ENCODE measurements around the gene SLC17A7.
"Not testable (repeated sequence)": the region's sequence is repeated elsewhere in the genome, so short reads cannot be mapped to it uniquely, and the experiment has no call there.

Gene SLC17A7

DNA sequence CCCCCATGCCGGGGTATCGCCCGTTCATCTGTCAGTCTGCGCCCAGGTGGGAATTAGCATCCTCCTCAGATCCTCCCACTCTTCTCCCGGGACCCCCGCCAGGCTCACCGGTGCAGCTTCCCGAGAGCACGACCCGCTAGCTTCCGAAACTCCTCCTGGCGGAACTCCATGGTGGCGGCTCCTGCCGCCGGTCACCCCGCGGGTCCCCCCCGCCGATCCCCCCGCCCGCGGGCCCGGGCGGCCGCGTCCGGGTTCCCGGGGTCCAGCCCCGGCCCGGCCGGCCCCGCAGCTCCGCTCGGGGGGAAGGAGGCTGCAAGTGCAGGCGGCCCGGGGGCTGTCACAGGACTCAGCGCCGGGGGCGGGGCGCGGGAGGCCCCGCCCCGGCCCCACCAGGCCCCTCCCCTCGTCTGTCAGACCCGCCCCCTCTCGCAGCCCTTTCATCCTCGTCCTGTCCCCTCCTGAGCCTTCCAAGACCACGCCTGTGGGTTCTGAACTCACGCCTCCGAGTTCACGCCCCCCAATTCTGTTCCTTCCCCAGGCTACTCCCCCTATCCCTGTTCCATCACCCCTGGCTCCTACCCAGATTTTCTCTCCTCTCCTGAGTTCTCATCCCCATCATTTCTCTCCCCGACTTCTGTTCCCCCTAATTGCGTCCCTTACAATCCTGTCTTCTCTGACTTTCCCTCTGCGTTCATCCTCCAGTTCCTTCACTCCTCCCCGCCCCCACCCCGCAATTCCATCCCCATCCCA lies at the start of gene SLC17A7:
TSS of gene SLC17A7 (minus strand) at position 318 of the 750 bp plus-strand sequence. CDS start at position 170, 148 bp downstream.
- DNase-seq (ENCODE audit: low read depth): no peak

DNA sequence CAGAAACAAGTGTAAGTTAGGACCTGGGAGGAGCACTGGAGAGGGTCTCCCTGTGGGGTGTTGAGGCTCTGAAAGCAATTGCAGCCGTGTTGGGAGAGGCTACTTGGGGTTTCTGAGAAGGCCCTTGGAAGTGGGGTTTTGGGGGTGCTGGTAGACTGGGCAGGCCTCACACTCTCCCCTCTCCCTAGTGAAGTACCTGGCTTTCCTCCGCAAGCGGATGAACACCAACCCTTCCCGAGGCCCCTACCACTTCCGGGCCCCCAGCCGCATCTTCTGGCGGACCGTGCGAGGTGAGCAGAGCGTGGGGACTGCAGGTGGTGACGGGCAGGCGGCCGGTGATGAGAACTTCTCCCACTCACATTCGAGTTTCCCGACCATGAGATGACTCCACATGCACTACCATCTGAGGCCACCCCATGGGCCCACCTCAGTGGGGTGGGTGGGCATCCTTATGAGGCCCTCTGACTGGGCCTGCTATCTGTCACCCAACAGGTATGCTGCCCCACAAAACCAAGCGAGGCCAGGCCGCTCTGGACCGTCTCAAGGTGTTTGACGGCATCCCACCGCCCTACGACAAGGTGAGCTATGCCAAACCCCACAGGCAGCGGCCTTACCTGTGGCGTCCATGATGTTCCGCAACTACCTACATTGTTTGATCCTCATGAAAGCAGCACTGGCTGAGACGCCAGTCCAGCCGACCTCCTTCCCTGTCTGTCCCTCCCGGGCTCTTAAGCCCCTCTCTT lies 49.1 kb upstream of the SLC17A7 start:
- DNase-seq (ENCODE audit: low read depth): no peak

DNA sequence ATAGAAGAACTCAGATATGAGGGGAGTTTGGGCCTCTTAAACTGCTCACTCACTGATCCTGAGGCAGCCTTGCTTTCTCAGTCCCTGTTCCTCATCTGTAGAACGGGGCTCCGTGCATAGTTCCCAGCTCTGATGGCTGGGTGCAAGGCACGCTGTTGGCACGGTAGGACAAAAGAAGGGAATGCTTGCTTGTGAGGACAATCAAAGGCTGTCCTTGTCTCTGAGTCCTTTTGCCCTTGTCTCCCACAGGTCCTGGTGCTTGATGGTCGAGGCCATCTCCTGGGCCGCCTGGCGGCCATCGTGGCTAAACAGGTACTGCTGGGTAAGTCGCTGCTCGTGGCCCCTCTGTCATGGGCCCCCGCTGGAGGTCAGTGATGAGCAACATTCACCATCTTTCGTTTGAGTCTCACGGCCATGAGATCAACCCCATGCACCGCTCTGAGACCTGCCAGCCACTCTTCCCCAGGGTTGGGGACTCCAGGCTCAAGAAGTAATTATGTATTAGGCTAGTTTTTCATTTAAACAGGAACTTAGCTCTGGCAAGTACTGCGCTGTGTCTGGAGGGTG lies 48.4 kb upstream of the SLC17A7 start:
- DNase-seq (ENCODE audit: low read depth): no peak

DNA sequence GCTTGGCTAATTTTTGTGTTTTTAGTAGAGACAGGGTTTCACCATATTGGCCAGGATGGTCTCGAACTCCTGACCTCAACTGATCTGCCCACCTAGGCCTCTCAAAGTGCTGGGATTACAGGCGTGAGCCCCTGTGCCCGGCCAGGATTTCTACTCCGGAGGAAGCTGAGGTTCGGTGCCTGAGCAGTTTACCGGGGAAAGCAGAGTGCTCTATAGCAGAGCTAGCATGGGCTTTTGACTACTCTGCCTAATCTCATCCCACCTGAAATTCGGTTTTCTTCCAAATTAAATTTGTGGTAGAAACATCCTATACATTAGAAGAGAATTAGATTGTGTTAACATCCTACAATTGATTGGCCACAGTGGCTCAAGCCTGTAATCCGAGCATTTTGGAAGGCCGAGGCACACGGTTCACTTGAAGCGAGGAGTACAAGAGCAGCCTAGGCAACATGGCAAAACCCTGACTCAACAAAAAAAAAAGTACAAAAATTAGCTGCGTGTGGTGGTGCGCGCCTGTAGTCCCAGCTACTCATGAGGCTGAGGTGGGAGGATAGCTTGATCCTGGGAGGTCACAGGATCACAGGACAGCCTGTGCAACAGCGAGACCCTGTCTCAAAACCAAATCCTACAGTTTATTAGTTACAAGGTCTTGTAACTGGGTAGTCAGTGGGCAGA lies 47.7 kb upstream of the SLC17A7 start:
- DNase-seq (ENCODE audit: low read depth): no peak

DNA sequence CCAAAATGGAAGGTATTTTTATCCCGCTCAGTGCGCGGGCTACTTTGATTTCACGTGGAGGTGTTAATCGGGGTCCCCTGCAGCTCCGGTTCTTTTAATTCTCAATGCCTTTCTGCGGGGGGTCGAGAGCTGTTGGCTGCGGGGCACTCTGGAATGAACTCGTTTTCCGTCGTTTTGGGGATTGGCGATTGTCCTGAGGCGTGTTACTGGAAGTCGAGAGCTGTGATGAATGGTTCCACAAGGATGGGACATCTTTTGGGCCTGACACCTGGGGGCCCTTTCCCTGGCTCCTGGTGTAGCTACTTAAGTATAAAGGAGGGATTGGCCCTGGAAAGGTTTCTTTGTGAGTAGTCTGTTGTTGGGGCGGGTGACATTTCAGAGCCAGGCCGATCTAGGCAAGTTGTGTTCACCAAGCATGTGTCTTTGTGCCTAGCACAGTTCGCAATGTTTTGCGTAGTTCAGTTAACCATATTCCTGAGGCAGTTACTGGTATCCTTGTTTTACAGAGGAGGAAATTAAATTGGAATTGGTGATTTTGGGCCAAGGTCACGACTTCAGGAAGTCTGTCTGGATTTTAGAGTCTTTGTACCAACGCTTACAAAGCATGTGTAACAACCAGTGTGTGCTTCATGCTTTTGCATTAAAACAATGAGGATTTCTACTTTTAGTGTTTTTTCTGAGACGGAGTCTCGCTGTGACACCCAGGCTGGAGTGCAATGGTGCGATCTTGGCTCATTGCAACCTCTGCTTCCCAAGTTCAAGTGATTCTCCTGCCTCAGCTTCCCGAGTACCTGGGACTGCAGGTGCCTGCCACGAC lies 46.9 kb upstream of the SLC17A7 start:
- no peak for DNase-seq (ENCODE audit: low read depth)

DNA sequence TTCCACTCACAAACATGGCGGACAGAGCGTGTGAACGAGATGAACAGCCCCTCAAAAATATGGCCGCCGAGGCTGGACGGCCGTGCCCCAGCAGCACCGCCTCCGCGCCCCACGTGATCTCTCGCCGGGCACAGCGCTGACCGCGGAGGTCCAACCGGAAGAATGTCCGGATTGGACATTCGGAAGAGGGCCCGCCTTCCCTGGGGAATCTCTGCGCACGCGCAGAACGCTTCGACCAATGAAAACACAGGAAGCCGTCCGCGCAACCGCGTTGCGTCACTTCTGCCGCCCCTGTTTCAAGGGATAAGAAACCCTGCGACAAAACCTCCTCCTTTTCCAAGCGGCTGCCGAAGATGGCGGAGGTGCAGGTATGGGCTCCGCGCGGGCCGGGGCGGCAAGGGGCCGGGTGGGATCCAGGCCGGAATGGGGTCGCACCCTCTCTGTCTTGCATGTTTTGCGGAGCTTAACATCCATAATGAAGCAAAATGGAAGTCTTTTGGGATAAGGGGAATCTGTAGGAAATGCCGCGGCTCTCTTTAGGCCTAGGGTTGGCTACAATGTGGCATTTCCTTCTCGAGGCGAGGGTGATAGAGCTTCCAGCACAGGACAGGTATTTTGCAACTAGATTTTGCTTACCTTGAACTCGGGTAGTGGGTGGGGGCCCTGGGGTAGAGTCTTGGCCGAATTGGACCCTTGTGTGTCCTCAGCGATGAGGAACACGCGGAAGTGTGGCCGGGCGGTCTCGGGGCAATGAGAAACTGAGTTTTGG lies 46.1 kb upstream of the SLC17A7 start, which contains the start of gene RPL13A:
TSS of gene RPL13A (plus strand) at position 332 of the 769 bp plus-strand sequence. CDS start at position 354, 22 bp downstream.
- peak; percentile 94 for DNase-seq (ENCODE audit: low read depth)

DNA sequence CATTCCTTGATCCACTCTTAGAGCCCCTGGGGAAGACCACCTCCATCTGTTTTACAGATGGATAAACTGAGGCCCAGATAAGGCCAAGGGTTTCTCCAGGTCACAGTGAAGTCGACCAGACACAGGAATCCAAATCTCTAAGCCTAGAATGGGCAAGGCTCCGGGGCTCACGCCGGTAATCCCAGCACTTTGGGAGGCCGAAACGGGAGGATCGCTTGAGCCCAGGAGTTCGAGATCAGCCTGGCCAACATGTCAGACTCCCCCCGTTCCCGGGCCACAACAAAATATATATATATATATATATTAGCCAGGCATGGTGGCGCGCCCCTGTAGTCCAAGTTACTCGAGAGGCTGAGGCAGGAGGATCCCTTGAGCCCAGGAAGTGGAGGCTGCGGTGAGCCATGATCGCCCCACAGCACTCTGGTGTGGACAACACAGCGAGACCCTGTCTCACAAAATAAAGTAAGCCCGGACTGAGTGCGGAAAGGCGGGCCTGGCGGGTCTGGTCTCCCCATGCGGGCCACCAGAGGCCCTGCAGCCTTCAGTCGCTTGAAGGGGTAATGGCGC lies 45.5 kb upstream of the SLC17A7 start:
- DNase-seq (ENCODE audit: low read depth): no peak

DNA sequence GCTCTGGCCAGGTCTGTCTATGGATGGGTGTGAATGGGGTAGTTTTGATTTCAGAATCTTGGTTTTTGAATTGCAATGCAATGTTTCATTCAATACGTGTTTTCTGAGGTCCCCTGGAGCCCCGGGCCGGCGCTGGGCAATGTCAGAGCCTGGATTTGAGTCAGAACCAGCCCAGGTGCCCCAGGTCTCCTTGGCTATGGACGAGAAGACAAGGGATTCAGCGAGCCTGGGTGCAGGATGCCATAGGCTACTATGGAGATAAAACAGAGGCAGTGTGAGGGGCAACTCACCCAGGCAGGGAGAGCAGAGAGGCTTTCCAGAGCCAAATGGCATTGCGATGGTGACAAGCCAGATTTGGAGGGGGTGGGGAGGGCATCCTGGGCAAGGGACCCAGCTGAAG lies 44.9 kb upstream of the SLC17A7 start:
- no peak for DNase-seq (ENCODE audit: low read depth)

DNA sequence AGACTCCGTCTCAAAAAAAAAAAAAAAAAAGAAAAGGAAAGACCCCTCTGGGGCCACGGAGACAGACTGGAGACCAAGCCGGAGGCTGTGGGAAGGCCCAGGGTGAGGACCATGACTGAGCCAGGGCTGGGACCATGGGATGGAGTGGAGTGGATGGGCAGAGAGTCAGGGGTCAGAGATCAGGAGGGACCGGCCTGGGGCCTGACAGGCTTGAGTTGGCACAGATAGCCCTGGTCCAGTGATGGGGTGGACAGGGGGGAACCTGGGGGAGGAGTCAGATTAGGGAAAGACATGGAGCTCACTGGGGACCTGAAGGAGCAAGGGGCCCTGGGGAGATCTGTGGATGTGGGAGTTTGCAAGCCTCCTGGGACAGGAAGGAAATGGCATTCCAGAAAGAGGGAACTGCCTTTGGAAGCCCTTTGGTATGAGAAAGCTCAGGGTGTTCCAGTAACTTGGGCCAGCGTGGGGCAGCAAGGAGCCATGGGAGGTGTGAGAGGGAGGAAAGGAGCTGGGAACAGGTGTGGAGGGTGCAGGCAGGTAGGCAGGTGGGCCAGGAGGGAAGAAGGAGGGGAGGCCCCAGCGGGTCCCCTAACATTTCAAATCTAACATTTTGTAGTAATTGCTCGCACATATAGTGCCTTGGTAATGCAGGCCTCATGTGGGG lies 39.8 kb upstream of the SLC17A7 start:
- no peak for DNase-seq (ENCODE audit: low read depth)

DNA sequence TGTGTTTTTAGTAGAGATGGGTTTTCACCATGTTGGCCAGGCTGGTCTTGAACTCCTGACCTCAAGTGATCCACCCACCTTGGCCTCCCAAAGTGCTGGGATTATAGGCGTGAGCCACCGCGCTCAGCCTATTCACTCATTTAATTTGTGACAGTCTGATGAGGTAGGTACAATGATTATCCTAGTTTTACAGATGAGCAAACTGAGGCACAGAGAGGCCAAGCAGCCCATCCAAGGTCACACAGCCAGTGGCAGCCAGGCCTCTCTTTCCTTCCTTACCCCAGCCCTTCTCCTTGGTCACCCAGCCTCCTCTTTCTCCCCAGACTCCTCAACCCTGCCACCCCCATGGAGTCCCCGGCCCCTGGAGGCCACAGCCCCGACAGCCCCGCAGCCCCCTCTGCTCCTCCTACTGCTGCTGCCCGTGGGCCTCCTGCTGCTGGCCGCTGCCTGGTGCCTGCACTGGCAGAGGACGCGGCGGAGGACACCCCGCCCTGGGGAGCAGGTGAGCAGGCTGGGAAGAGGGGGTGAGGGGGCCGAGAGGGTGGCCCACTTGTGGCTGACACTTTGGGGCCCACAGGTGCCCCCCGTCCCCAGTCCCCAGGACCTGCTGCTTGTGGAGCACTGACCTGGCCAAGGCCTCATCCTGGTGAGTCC lies 38.8 kb upstream of the SLC17A7 start:
- no peak for DNase-seq (ENCODE audit: low read depth)

DNA sequence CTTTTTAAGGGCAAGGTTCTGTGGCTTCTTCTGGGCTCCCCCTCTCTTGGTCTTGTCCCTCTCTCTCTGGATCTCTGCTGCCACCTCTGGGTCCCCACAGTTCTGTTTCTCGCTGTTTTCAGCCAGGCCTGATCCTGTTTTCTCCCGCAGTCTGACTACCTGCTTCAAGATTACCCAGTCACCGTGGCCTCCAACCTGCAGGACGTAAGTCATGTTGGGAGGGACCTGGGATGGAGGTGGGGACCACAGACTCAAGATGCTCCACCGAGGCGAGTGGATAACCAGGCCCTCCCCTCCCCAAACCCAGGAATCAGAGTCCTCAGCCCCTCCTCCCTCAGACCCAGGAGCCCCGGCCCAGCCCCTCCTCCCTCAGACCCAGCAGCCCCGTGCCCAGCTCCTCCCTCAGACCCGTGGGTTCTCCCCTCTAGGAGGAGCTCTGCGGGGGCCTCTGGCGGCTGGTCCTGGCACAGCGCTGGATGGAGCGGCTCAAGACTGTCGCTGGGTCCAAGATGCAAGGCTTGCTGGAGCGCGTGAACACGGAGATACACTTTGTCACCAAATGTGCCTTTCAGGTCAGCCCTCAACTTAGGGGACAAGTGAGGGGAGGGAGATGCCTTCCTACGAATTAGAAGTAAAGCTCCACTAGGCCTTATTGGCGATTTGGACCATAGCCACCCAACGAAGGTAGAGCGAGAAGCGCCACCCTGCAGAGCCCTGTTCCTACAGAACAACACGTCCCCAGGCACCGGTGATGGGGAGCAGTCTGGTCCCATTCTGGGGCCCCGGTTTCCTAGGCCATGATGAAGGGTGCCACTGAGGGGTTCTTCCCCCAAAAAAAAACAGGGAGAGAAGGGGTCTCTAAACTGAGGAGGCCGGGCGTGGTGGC lies 34.9 kb upstream of the SLC17A7 start:
- DNase-seq (ENCODE audit: low read depth): no peak

DNA sequence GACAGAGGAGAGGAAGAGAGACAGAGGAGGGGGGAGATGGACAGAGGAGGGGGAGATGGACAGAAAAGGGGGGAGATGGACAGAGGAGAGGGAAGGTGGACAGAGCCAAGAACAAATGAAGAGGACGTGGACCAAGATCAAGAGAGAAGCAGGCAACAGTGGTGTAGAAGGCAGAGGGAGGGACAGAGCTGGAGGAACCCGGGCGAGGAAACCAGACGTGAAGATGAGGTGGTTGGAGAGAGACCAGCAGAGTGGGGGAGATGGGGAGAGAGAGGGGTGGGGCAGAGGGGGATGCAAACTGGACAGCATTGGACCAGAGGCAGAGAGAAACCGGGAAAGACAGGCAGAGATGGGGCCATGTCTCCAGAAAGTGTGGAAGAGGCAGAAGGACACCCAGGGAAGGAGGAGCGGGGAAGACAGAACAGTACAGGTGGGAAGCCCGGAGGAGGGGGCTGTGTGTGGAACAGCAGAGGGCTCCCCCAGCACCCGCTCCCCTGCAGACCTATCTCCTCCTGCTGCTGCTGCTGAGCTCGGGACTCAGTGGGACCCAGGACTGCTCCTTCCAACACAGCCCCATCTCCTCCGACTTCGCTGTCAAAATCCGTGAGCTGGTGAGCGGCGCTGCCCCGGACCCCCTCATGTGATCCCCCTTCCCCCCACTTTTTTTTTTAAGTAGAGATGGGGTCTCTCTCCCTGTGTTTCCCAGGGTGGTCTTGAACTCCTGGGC lies 34.0 kb upstream of the SLC17A7 start:
- DNase-seq (ENCODE audit: low read depth): no peak

DNA sequence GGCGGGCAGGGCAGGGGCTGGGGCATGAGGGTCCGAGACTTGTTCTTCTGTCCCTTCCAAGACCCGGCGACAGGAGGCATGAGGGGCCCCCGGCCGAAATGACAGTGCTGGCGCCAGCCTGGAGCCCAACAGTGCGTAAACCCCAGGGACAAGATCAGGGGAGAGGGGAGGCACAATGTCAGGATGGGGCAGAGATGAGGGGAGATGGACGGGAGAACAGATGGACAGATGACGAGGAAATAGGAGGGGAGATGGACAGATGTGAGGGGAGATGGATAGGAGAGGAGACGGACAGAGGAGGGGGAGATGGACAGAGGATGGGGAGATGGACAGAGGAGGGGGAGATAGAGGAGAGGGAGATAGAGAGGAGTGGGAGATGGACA lies 33.2 kb upstream of the SLC17A7 start:
- DNase-seq (ENCODE audit: low read depth): no peak

DNA sequence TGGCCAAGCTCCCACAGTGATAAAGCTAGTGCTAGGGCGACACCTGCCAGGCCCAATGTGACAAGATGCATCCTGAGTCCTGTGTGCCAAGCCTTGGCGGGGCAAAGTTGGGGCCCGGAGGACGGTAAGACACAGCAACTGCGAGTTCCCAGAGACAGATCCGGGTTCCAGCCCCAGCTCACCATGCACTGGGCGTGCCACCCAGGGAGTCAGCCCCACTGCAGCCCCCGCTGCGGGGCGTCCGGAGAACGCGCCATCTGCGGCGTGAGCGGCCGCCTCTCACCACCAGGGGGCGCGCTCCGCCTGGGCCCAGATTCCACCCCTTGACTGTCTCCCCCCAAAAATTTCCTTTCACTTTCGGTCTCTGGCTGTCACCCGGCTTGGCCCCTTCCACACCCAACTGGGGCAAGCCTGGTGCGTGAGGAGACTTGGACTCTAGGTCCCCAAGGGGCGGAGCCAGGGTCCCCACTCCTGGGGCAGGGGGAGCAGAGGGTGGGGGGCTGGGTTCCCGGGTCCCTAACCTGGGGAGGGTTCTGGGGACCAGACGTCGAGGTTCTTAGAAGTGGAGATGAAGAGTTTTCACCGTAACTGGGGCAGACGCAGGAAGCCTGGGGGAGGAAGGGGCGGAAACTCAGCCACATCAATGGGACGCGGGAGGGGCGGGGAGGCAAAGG lies 32.7 kb upstream of the SLC17A7 start, which contains the start of gene FLT3LG:
TSS of gene FLT3LG (plus strand) at position 348 of the 674 bp plus-strand sequence. CDS start 425 bp downstream, outside the sequence.
- no peak for DNase-seq (ENCODE audit: low read depth)

DNA sequence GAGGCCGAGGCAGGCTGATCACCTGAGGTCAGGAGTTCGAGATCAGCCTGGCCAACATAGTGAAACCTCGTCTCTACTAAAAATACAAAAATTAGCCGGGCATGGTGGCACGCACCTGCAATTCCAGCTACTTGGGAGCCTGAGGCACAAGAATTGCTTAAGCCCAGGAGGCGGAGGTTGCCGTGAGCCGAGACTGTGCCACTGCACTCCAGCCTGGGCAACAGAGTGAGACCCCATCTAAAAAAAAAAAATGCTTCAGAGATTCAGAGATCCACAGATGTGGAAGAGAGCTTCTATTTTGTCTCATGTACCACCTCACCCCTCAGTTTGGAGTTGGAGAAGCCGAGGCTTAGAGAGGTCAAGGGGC lies 32.2 kb upstream of the SLC17A7 start:
- DNase-seq (ENCODE audit: low read depth): not testable (repeated sequence)

DNA sequence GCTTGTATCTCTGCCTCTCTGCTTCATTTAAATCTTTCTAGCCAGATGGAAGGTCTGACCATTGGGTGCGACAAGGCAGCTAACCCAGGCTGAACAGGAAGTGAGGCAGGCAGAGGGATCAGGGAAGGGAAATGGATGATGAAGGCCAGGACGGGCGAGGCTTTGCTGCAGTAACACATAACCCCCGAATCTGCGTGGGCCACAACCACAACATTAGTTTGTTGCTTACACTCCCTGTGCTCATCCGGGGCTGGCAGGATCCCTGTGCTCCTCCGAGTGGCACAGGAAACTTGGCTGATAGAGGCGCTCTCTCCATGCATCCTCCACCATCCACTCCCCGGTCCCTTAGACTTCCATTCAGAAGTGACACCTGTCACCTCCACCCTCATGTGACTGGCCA lies 31.6 kb upstream of the SLC17A7 start:
- DNase-seq (ENCODE audit: low read depth): no peak

DNA sequence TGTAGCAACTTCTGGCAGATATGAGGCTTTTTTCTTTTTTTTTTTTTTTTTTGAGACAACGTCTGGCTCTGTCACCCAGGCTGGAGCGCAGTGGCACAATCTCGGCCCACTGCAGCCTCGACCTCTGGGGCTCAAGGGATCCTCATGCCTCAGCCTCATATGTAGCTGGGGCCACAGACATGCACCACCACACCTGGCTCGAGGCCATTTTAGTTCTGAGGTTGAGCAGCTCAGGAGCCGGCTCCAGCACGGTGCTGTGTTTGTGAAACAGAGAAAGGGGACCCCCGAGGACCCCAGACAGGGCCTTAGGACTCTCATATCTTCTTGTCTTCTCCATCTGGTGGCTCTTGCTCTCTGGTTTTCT lies 29.3 kb upstream of the SLC17A7 start:
- DNase-seq (ENCODE audit: low read depth): no peak

Data from GM04503 (cell line).